ENCODE results near the gene POU2AF3.

POU2AF3 gene

GRCh38 chr11:111336582-111337256, 38.4 kb downstream of the POU2AF3 start:
- DNase-seq (ENCODE audit: low read depth, low spot score): no peak
- TF ChIP-seq CTCF (IDR thresholded peaks at IDR 0.05; ENCODE audit: insufficient read depth, low read length, missing control alignments): no peak
- no peak overlapping the region for H3K4me3 ChIP-seq (ENCODE audit: low read depth, low read length)
- ChIA-PET CTCF (no interaction called here), POLR2A (no interaction called here)

GRCh38 chr11:111339758-111340388, 41.5 kb downstream of the POU2AF3 start:
- DNase-seq (ENCODE audit: low read depth, low spot score): no peak
- H3K4me3 ChIP-seq (ENCODE audit: low read depth, low read length): no peak overlapping the region
- CTCF ChIA-PET: no interaction called here
- TF ChIP-seq CTCF (IDR thresholded peaks at IDR 0.05; ENCODE audit: insufficient read depth, low read length, missing control alignments): no peak
- POLR2A ChIA-PET: no interaction called here

- TF ChIP-seq CTCF (IDR thresholded peaks at IDR 0.05; ENCODE audit: insufficient read depth, low read length, missing control alignments): no peak
- no peak for DNase-seq (ENCODE audit: low read depth, low spot score)
- H3K4me3 ChIP-seq (ENCODE audit: low read depth, low read length): no peak overlapping the region
- POLR2A ChIA-PET: no interaction called here
- CTCF ChIA-PET: interaction anchor here (2.5 kb wide), 1 partner anchor 59 kb away, joined by 5 read pairs; no protein-coding TSS in a partner anchor
Observed at GRCh38 chr11:111342329-111342728, 44.0 kb downstream of the POU2AF3 start.

GRCh38 chr11:111344032-111344431, 45.7 kb downstream of the POU2AF3 start:
- POLR2A ChIA-PET: no interaction called here
- CTCF ChIA-PET: no interaction called here
- TF ChIP-seq CTCF (IDR thresholded peaks at IDR 0.05; ENCODE audit: insufficient read depth, low read length, missing control alignments): no peak
- no peak for DNase-seq (ENCODE audit: low read depth, low spot score)
- no peak overlapping the region for H3K4me3 ChIP-seq (ENCODE audit: low read depth, low read length)

- CTCF ChIA-PET: no interaction called here
Observed at GRCh38 chr11:111347002-111347722, 48.8 kb downstream of the POU2AF3 start.

More at GRCh38 chr11:111347002-111347722, 48.8 kb downstream of the POU2AF3 start:
- no peak for TF ChIP-seq CTCF (IDR thresholded peaks at IDR 0.05; ENCODE audit: insufficient read depth, low read length, missing control alignments)
- POLR2A ChIA-PET: no interaction called here
- no peak overlapping the region for H3K4me3 ChIP-seq (ENCODE audit: low read depth, low read length)
- no peak for DNase-seq (ENCODE audit: low read depth, low spot score)
